T47D (cell line): ENCODE measurements around the gene LSM10.

ENCODE experiments used
- DNase-seq, 2 experiments: peaks; one replicate each; pipeline versions ENCODE4 v3.0.0 to v3.0.0-alpha.2; 2011 to 2012; ENCODE audit warnings: low read depth in 1 of 2, low spot score in 1 of 2
- JUND ChIP-seq: IDR thresholded peaks from 2 replicates; pipeline ENCODE4 v1.6.1; 2012; ENCODE audit warnings: low read depth
- in situ Hi-C: cut with HindIII; loops from 2 replicates; pipeline ENCODE4 v1.10.0; 2016; ENCODE audit warnings: low sequenced_read_pairs, low pct_unique_long_range_greater_than_20kb

LSM10 gene

DNA sequence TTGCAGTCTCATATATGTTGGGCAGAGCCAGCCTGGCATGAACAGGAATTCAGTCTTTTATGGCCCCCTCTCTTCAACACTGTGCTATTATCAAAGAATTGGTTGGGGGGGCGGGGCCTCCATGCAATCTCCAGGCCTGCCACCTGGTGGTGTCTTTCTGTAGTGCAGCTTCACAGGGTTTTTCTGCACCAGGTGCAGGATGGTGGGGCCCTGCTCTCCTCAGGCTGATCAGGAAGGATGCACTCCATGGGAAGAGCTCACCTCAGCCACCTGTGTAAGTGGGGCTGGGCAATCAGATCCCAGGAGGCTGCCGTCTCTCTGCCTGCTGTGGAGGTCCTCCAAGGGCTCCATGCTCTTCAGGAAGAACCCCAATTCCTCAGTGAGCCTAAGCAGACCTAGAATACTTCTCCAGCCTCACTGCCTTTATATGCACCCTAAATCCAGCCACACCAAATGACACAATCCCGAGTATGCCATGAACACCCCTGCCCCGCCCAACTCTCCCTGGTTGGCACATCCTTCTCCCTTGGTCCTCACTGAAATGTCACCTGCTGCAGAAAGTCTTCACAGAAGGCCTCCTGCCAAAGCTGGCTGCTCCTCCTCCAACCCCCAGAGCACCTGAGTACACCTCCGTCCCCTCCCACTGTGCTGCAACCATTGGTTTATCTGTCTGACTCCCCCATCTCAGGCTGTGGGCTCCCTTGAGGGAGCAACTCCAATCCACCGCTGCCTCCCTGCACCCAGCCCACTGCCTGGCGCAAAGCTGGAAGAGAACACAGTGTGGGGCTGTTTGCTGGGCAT lies 28.4 kb downstream of the LSM10 start:
- peak; percentile 62 to 69 for DNase-seq
- TF ChIP-seq JUND: no peak
- in situ Hi-C loops: no loop called here

- no peak for TF ChIP-seq JUND
- DNase-seq: no peak
- in situ Hi-C loops: no loop called here
These were observed 29.9 kb downstream of the LSM10 start for GRCh38 chr1:36367798-36368197.

DNA sequence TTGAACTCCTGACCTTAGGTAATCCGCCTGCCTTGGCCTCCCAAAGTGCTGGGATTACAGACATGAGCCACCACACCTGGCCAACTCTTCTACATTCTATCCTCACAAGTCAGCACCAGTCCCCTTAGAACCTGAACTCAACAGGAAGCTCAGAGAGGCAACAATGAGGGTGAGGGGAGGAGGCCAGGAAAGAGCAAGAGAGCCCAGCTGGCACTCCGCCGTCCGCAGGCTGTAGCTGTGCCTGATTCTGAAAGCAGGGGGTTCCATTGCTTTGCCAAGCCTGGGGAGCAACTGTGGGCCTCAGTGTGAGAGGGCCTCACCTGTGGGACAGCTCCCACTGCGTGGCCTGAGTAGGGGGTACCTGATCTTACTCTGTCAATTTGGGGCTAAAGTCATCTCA lies 30.6 kb downstream of the LSM10 start:
- no peak for TF ChIP-seq JUND

DNA sequence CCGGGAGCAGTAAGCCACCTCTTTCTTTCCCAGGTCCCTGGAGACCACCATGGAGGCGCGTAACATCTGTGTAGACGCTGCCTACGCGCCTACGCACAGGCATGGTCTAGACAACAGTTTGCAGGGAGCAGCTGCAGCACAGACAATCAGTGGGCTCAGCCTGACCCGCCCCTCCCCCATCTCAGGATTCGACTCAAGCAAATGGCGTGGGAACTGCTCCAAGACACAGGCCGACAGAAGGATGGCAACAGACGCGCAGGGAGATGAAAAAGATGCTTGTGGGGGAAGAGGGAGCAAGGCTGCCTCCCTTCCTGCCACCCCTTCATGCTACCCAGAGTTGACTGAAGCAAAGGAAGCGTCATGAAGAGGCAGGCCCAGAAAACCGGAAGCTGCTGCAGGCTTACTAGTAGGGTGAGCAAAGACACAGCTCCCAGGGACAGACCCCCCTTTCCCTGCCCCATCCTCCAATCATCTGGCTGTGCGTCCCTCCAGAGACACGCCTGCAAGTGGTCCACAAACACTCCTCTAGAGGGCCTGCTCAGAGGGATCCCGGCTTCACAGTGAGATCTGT lies 31.5 kb downstream of the LSM10 start:
- in situ Hi-C loops: no loop called here
- no peak for TF ChIP-seq JUND

More for the DNA sequence above, 30.6 kb downstream of the LSM10 start:
- no peak for DNase-seq
- in situ Hi-C loops: no loop called here

DNA sequence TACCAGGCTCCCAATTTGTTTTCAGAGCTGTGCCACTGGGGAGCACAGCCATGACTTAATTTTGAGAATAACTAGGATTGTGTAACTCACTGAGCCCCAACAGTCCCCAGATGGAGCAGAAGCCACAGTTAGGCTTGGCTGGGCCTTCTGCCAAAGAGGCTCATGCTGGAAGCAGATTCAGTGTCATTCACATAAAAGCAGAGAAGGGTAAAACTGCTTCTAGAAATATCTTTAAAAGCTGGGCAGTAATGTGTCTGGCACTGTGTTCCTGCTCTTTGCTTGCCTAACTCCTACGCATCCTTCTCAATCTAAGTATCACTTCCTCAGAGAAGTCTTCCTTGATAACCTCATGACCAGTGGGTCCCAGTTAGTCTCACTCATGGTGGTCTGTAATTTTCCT lies 32.3 kb downstream of the LSM10 start:
- no peak for DNase-seq
- in situ Hi-C loops: no loop called here
- TF ChIP-seq JUND: no peak

More for the DNA sequence above, 31.5 kb downstream of the LSM10 start:
- no peak for DNase-seq

GRCh38 chr1:36359911-36360550 lies 37.7 kb downstream of the LSM10 start:
- peak; percentile 38 to 71 for DNase-seq
- in situ Hi-C loops: no loop called here
- TF ChIP-seq JUND: no peak

- TF ChIP-seq JUND: no peak
- DNase-seq: no peak
- in situ Hi-C loops: no loop called here
These were observed 38.3 kb downstream of the LSM10 start for GRCh38 chr1:36359383-36359782.

- DNase-seq: no peak
- in situ Hi-C loops: no loop called here
- TF ChIP-seq JUND: no peak
These were observed 39.1 kb downstream of the LSM10 start for GRCh38 chr1:36358514-36359084.

- no peak for TF ChIP-seq JUND
- in situ Hi-C loops: no loop called here
- DNase-seq: no peak
These were observed 41.9 kb downstream of the LSM10 start for GRCh38 chr1:36355811-36356210.

DNA sequence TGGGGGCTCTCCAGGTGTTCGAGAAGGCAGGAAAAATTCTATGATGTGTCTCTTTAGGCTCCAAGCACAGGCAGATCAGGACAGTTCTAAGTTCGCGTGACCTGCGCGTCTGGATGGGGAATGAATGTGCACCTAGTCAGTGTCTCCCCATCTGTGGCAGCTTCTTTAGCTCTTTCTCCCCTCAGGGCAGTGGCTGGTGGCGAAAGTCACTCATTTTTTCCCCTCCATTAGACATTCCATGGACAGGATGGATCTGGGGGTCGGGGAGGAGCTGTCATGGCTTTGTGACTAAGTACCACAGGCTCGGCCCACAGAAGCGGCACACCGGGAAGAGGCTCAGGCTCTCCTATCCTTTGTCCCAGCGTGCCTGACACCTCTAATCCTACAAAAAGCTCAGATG lies 43.2 kb downstream of the LSM10 start:
- no peak for DNase-seq
- TF ChIP-seq JUND: no peak
- in situ Hi-C loops: no loop called here

DNA sequence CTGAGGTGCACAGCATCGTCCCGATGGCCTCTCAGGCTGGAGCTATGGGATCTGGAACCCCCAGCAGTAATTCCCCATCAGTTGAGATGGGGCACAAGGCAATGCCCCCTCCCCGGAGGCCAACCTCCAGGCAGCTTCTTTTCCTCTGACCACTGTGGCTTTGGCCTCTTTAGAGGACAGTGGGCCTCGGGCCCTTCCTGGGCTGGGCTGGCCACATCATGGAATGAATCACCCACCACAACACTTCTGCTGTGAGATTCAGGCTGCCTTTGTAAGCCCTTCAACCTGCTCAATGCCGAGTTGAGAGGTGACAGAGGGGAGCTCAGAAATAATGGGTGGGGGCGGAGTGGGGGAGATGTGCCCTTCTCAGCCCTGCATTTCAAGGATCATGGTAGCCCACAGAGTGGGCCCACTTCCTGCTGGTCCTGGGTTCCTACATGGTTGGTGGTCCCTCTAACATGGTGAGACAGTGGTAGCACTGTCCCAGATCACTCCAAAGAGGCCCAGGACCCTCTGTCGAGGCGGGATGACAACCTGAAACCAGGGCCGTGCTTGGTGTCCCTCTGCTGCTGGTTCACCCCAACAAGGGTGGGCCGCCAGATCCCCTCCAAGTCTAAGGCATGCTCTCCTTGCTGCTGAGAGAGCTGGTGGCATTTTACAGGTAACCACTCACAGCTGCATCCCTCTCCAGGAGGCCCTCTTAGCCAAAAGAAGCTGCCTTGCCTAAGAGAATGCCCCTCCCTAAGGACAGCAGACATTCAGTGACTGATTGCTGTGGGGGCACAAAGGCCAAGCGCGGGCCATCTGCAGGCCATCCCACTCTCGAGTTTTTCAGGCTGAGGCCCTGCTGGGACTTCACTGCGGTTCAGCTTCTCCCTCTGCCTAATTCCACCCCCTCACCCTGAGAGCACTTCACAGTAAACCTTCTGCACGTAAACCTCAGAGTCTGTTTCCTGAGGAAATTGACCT lies 44.5 kb downstream of the LSM10 start:
- in situ Hi-C loops: no loop called here

More for the DNA sequence above, 44.5 kb downstream of the LSM10 start:
- TF ChIP-seq JUND: no peak
- no peak for DNase-seq
